GM19397 (cell line): ENCODE data around the gene FAM89A.
"Not testable (repeated sequence)": the region's sequence is repeated elsewhere in the genome, so short reads cannot be mapped to it uniquely, and the experiment has no call there.

Source experiments
- ATAC-seq: cut with Tn5 transposase; IDR thresholded peaks from one replicate; pipeline ENCODE4 v1.9.1; 2021; ENCODE audit warnings: mild to moderate bottlenecking, moderate library complexity; ENCODE audit not compliant: unreplicated experiment

The FAM89A gene

GRCh38 chr1:231058416-231059109 is 18.5 kb upstream of the FAM89A start:
- ATAC-seq = no peak

- no peak for ATAC-seq
These were observed 17.4 kb upstream of the FAM89A start for GRCh38 chr1:231057410-231057809.

- ATAC-seq = no peak
These were observed 15.2 kb upstream of the FAM89A start for GRCh38 chr1:231055271-231055670.

- peak; percentile 72 for ATAC-seq
These were observed 13.6 kb upstream of the FAM89A start for GRCh38 chr1:231053493-231054162.

- no peak for ATAC-seq
These were observed 12.7 kb upstream of the FAM89A start for GRCh38 chr1:231052777-231053176.

GRCh38 chr1:231050932-231051331 is 10.9 kb upstream of the FAM89A start:
- ATAC-seq = not testable (repeated sequence)

- ATAC-seq = no peak
These were observed 10.3 kb upstream of the FAM89A start for GRCh38 chr1:231050395-231050794.

- no peak for ATAC-seq
These were observed 9.3 kb upstream of the FAM89A start for GRCh38 chr1:231049121-231049979.

GRCh38 chr1:231048419-231048818 is 8.4 kb upstream of the FAM89A start:
- not testable (repeated sequence) for ATAC-seq

- ATAC-seq = not testable (repeated sequence)
These were observed 7.5 kb upstream of the FAM89A start for GRCh38 chr1:231047529-231047928.

GRCh38 chr1:231046730-231047395 is 6.8 kb upstream of the FAM89A start:
- ATAC-seq = no peak

- ATAC-seq = not testable (repeated sequence)
These were observed 6.1 kb upstream of the FAM89A start for GRCh38 chr1:231045921-231046729.

- no peak for ATAC-seq
These were observed 5.2 kb upstream of the FAM89A start for GRCh38 chr1:231045286-231045685.

GRCh38 chr1:231044588-231044987 is 4.5 kb upstream of the FAM89A start:
- no peak for ATAC-seq

- ATAC-seq = no peak
These were observed 1.7 kb upstream of the FAM89A start for GRCh38 chr1:231041719-231042261.

GRCh38 chr1:231040800-231041718 is 1.0 kb upstream of the FAM89A start:
- no peak for ATAC-seq

- ATAC-seq = peak; percentile 30
These were observed 664 bp downstream of the FAM89A start for GRCh38 chr1:231039161-231040018.
